GM12878 (cell line): ENCODE measurements around the gene COMT. TPM values are rescaled to one million over a fixed set of nuclear protein-coding genes. Genes with fewer than 3 reads are reported as not detected.

Source experiments
- MEF2A ChIP-seq: IDR thresholded peaks from 2 replicates; pipeline ENCODE4 v1.6.1; 2011; ENCODE audit warnings: low read depth, mild to moderate bottlenecking, low read length, moderate library complexity; ENCODE audit not compliant: insufficient read depth
- SMAD5 ChIP-seq: IDR thresholded peaks from 2 replicates; pipeline ENCODE4 v1.6.1; 2016; ENCODE audit warnings: antibody characterized with exemption, low read depth
- microRNA-seq: library from miRNA; unstranded; fragments of <30 nt; microRNA quantifications from one replicate; pipeline ENCODE4, GENCODE V29; 2018
- polyA plus RNA-seq, 11 experiments: library from polyadenylated mRNA; depleted of rRNA in 4 of 11; unstranded in 6 of 11; stranded (reverse) in 5 of 11; fragments of >200 nt; fragmentation: Nextera tagmentation in 4 of 11; fragmentation: Illumina TruSeq in 1 of 11; extraction: Ambion mirVana in 4 of 11; extraction: Trizol in 1 of 11; gene quantifications; 1 replicate in 1 of 11; 2 replicates in 10 of 11; pipeline versions ENCODE4 v1.2.1 to v1.2.3, GENCODE V29; 2011 to 2016; ENCODE audit warnings: inconsistent platforms in 2 of 11, missing spikeins in 2 of 11, low read depth in 1 of 11
- total RNA-seq, 4 experiments: library from RNA; depleted of rRNA in 3 of 4; stranded (reverse); fragments of >200 nt in 3 of 4; fragmentation: Illumina TruSeq in 1 of 4; extraction: Trizol in 1 of 4; gene quantifications; 2 replicates each; pipeline versions ENCODE4 v1.2.1 to v1.2.3, GENCODE V29; 2013 to 2021
- TF ChIP-seq, protein P1 (sequence below): IDR thresholded peaks from 2 replicates; pipeline ENCODE4 v1.6.1; 2011; ENCODE audit warnings: low read depth, mild to moderate bottlenecking, low read length, moderate library complexity, borderline replicate concordance; ENCODE audit errors: extremely low read depth
- TF ChIP-seq, protein P2 (sequence below): IDR thresholded peaks from 2 replicates; pipeline ENCODE4 v1.6.1; 2011; ENCODE audit warnings: mild to moderate bottlenecking, low read depth, low read length, moderate library complexity; ENCODE audit not compliant: insufficient replicate concordance

COMT gene
- total and polyA plus RNA-seq, 10 of the 15 experiments (the other 5 are each of a cell fraction or from before 2014, with no cell fraction given) = 4.5 to 152 (median 66.1) TPM

DNA sequence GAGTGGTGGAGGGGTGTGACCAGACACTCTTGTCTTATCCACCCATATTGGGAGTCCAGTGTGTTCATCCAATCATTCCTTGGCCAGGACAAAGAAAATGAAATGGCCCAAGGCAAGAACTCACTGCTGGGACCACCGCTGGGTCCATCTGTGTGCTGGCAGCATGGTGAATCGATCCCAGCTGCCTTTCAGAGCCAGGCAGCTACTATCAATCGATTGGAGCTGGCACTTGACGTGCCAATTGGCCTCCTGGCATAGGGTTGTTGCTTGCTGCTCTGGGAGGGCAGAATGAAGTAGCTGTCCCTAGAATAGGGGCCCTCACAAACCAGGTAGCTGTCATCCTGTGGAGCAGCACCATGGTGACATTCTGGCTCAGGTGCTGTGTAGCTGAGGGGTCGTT, 76.4 kb downstream of the COMT start (continued):
- TF ChIP-seq SMAD5 (no peak), MEF2A (no peak)
- TF ChIP-seq, protein P1, sequence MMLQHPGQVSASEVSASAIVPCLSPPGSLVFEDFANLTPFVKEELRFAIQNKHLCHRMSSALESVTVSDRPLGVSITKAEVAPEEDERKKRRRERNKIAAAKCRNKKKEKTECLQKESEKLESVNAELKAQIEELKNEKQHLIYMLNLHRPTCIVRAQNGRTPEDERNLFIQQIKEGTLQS = no peak
- TF ChIP-seq, protein P2, sequence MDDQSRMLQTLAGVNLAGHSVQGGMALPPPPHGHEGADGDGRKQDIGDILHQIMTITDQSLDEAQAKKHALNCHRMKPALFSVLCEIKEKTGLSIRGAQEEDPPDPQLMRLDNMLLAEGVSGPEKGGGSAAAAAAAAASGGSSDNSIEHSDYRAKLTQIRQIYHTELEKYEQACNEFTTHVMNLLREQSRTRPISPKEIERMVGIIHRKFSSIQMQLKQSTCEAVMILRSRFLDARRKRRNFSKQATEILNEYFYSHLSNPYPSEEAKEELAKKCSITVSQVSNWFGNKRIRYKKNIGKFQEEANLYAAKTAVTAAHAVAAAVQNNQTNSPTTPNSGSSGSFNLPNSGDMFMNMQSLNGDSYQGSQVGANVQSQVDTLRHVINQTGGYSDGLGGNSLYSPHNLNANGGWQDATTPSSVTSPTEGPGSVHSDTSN = no peak
- TF ChIP-seq, all 136 proteins: peak for 0

Small RNA genes lying within 50 kb of the gene (microRNA-seq; reads per million reads assigned to microRNA genes)
- gene MIR4761 = 2.6 reads per million, percentile 11 among the genes with 10 or more reads in this experiment

Other genes starting within 250 kb of the COMT start
Only the 7 nearest of the 13 such genes appear.
- 13.8 and 19.4 TPM in 2 replicates for gene GNB1L, start 86.9 kb upstream of the COMT start, total RNA-seq (2014; rRNA removed)
- 0.83 and 2.1 TPM in 2 replicates for gene GNB1L, start 86.9 kb upstream of the COMT start, total RNA-seq (2014; rRNA removed; fragmentation: Illumina TruSeq; extraction: Trizol)
- gene GNB1L, start 86.9 kb upstream of the COMT start, total RNA-seq (2021) = 12.6 and 13.4 TPM in 2 replicates
- 1.2 and 3.0 TPM in 2 replicates for gene GNB1L, start 86.9 kb upstream of the COMT start, polyA plus RNA-seq (2011; rRNA removed)
- 0.03 and 0.37 TPM in 2 replicates for gene GNB1L, start 86.9 kb upstream of the COMT start, polyA plus RNA-seq (2014; fragmentation: Illumina TruSeq; extraction: Trizol)
- gene GNB1L, start 86.9 kb upstream of the COMT start, polyA plus RNA-seq (2014; fragmentation: Nextera tagmentation; extraction: Ambion mirVana) = under 1 TPM; 0.21 to 0.99 TPM
- 10.5 and 11.0 TPM in 2 replicates for gene GNB1L, start 86.9 kb upstream of the COMT start, polyA plus RNA-seq (2014; rRNA removed)
- gene GNB1L, start 86.9 kb upstream of the COMT start, polyA plus RNA-seq (2016; fragmentation: Nextera tagmentation; extraction: Ambion mirVana) = 10 to 100 TPM; 15.4 to 17.3 TPM
- 10.9 and 12.0 TPM in 2 replicates for gene RTL10, start 86.9 kb upstream of the COMT start, total RNA-seq (2014; rRNA removed)
- 5.1 and 5.9 TPM in 2 replicates for gene RTL10, start 86.9 kb upstream of the COMT start, total RNA-seq (2014; rRNA removed; fragmentation: Illumina TruSeq; extraction: Trizol)
- gene RTL10, start 86.9 kb upstream of the COMT start, total RNA-seq (2021) = 17.8 and 17.9 TPM in 2 replicates
- 4.0 and 7.2 TPM in 2 replicates for gene RTL10, start 86.9 kb upstream of the COMT start, polyA plus RNA-seq (2011; rRNA removed)
- gene RTL10, start 86.9 kb upstream of the COMT start, polyA plus RNA-seq (2014; fragmentation: Illumina TruSeq; extraction: Trizol) = 7.0 and 9.6 TPM in 2 replicates
- 1 to 10 TPM; 5.3 to 7.3 TPM for gene RTL10, start 86.9 kb upstream of the COMT start, polyA plus RNA-seq (2014; fragmentation: Nextera tagmentation; extraction: Ambion mirVana)
- 10.8 and 11.1 TPM in 2 replicates for gene RTL10, start 86.9 kb upstream of the COMT start, polyA plus RNA-seq (2014; rRNA removed)
- gene RTL10, start 86.9 kb upstream of the COMT start, polyA plus RNA-seq (2016; fragmentation: Nextera tagmentation; extraction: Ambion mirVana) = 10 to 100 TPM; 13.8 to 18.1 TPM
- 13.9 and 16.5 TPM in 2 replicates for gene TXNRD2, start within 50 bp of the COMT start, total RNA-seq (2014; rRNA removed)
- 10.0 and 11.2 TPM in 2 replicates for gene TXNRD2, start within 50 bp of the COMT start, total RNA-seq (2014; rRNA removed; fragmentation: Illumina TruSeq; extraction: Trizol)
- gene TXNRD2, start within 50 bp of the COMT start, total RNA-seq (2021) = 17.7 and 19.4 TPM in 2 replicates
- 8.6 and 12.4 TPM in 2 replicates for gene TXNRD2, start within 50 bp of the COMT start, polyA plus RNA-seq (2011; rRNA removed)
- gene TXNRD2, start within 50 bp of the COMT start, polyA plus RNA-seq (2014; fragmentation: Illumina TruSeq; extraction: Trizol) = 7.7 and 8.7 TPM in 2 replicates
- 1 to 10 TPM; 1.6 to 1.9 TPM for gene TXNRD2, start within 50 bp of the COMT start, polyA plus RNA-seq (2014; fragmentation: Nextera tagmentation; extraction: Ambion mirVana)
- gene TXNRD2, start within 50 bp of the COMT start, polyA plus RNA-seq (2014; rRNA removed) = 14.1 and 15.4 TPM in 2 replicates
- 10 to 100 TPM; 24.3 to 26.0 TPM for gene TXNRD2, start within 50 bp of the COMT start, polyA plus RNA-seq (2016; fragmentation: Nextera tagmentation; extraction: Ambion mirVana)
- 0.44 and 1.0 TPM in 2 replicates for gene ARVCF, start 75.1 kb downstream of the COMT start, total RNA-seq (2014; rRNA removed)
- 0.13 and 0.32 TPM in 2 replicates for gene ARVCF, start 75.1 kb downstream of the COMT start, total RNA-seq (2014; rRNA removed; fragmentation: Illumina TruSeq; extraction: Trizol)
- 1.8 and 1.9 TPM in 2 replicates for gene ARVCF, start 75.1 kb downstream of the COMT start, total RNA-seq (2021)
- 0.17 and 0.26 TPM in 2 replicates for gene ARVCF, start 75.1 kb downstream of the COMT start, polyA plus RNA-seq (2011; rRNA removed)
- 0.13 and 0.21 TPM in 2 replicates for gene ARVCF, start 75.1 kb downstream of the COMT start, polyA plus RNA-seq (2014; fragmentation: Illumina TruSeq; extraction: Trizol)
- gene ARVCF, start 75.1 kb downstream of the COMT start, polyA plus RNA-seq (2014; fragmentation: Nextera tagmentation; extraction: Ambion mirVana) = not detected
- gene ARVCF, start 75.1 kb downstream of the COMT start, polyA plus RNA-seq (2014; rRNA removed) = 1.00 and 2.6 TPM in 2 replicates
- 1 to 10 TPM; 1.0 to 1.3 TPM for gene ARVCF, start 75.1 kb downstream of the COMT start, polyA plus RNA-seq (2016; fragmentation: Nextera tagmentation; extraction: Ambion mirVana)
- 24.2 and 25.6 TPM in 2 replicates for gene TANGO2, start 79.3 kb downstream of the COMT start, total RNA-seq (2014; rRNA removed)
- gene TANGO2, start 79.3 kb downstream of the COMT start, total RNA-seq (2014; rRNA removed; fragmentation: Illumina TruSeq; extraction: Trizol) = 14.2 and 17.5 TPM in 2 replicates
- gene TANGO2, start 79.3 kb downstream of the COMT start, total RNA-seq (2021) = 19.4 and 22.2 TPM in 2 replicates
- 9.7 and 21.0 TPM in 2 replicates for gene TANGO2, start 79.3 kb downstream of the COMT start, polyA plus RNA-seq (2011; rRNA removed)
- gene TANGO2, start 79.3 kb downstream of the COMT start, polyA plus RNA-seq (2014; fragmentation: Illumina TruSeq; extraction: Trizol) = 11.6 and 19.8 TPM in 2 replicates
- gene TANGO2, start 79.3 kb downstream of the COMT start, polyA plus RNA-seq (2014; fragmentation: Nextera tagmentation; extraction: Ambion mirVana) = 1 to 10 TPM; 4.0 to 5.0 TPM
- gene TANGO2, start 79.3 kb downstream of the COMT start, polyA plus RNA-seq (2014; rRNA removed) = 23.1 and 26.7 TPM in 2 replicates
- 10 to 100 TPM; 20.8 to 24.8 TPM for gene TANGO2, start 79.3 kb downstream of the COMT start, polyA plus RNA-seq (2016; fragmentation: Nextera tagmentation; extraction: Ambion mirVana)
- 24.1 and 28.5 TPM in 2 replicates for gene DGCR8, start 138.5 kb downstream of the COMT start, total RNA-seq (2014; rRNA removed)
- 15.4 and 17.3 TPM in 2 replicates for gene DGCR8, start 138.5 kb downstream of the COMT start, total RNA-seq (2014; rRNA removed; fragmentation: Illumina TruSeq; extraction: Trizol)
- 33.0 and 35.1 TPM in 2 replicates for gene DGCR8, start 138.5 kb downstream of the COMT start, total RNA-seq (2021)
- gene DGCR8, start 138.5 kb downstream of the COMT start, polyA plus RNA-seq (2011; rRNA removed) = 15.0 and 17.1 TPM in 2 replicates
- gene DGCR8, start 138.5 kb downstream of the COMT start, polyA plus RNA-seq (2014; fragmentation: Illumina TruSeq; extraction: Trizol) = 14.1 and 17.9 TPM in 2 replicates
- gene DGCR8, start 138.5 kb downstream of the COMT start, polyA plus RNA-seq (2014; fragmentation: Nextera tagmentation; extraction: Ambion mirVana) = 1 to 10 TPM; 1.2 to 2.5 TPM
- gene DGCR8, start 138.5 kb downstream of the COMT start, polyA plus RNA-seq (2014; rRNA removed) = 27.8 and 29.7 TPM in 2 replicates
- gene DGCR8, start 138.5 kb downstream of the COMT start, polyA plus RNA-seq (2016; fragmentation: Nextera tagmentation; extraction: Ambion mirVana) = 10 to 100 TPM; 12.9 to 16.9 TPM
- gene RANBP1, start 174.3 kb downstream of the COMT start, total RNA-seq (2014; rRNA removed) = 415 and 441 TPM in 2 replicates
- gene RANBP1, start 174.3 kb downstream of the COMT start, total RNA-seq (2014; rRNA removed; fragmentation: Illumina TruSeq; extraction: Trizol) = 365 and 396 TPM in 2 replicates
- gene RANBP1, start 174.3 kb downstream of the COMT start, total RNA-seq (2021) = 378 and 379 TPM in 2 replicates
- 207 and 270 TPM in 2 replicates for gene RANBP1, start 174.3 kb downstream of the COMT start, polyA plus RNA-seq (2011; rRNA removed)
- gene RANBP1, start 174.3 kb downstream of the COMT start, polyA plus RNA-seq (2014; fragmentation: Illumina TruSeq; extraction: Trizol) = 301 and 393 TPM in 2 replicates
- 100 to 1,000 TPM in 1 of 2 experiments, 10 to 100 TPM in 1; 55.3 to 137 TPM for gene RANBP1, start 174.3 kb downstream of the COMT start, polyA plus RNA-seq (2014; fragmentation: Nextera tagmentation; extraction: Ambion mirVana)
- 512 and 514 TPM in 2 replicates for gene RANBP1, start 174.3 kb downstream of the COMT start, polyA plus RNA-seq (2014; rRNA removed)
- gene RANBP1, start 174.3 kb downstream of the COMT start, polyA plus RNA-seq (2016; fragmentation: Nextera tagmentation; extraction: Ambion mirVana) = 100 to 1,000 TPM; 800 to 808 TPM